GM18858 (cell line): ENCODE results near the gene RGS6.

Experiments
- ATAC-seq: cut with Tn5 transposase; IDR thresholded peaks from one replicate; pipeline ENCODE4 v1.9.1; 2021; ENCODE audit not compliant: unreplicated experiment

RGS6 gene

GRCh38 chr14:72599579-72600470 lies 667.6 kb downstream of the RGS6 start:
- ATAC-seq: no peak

DNA sequence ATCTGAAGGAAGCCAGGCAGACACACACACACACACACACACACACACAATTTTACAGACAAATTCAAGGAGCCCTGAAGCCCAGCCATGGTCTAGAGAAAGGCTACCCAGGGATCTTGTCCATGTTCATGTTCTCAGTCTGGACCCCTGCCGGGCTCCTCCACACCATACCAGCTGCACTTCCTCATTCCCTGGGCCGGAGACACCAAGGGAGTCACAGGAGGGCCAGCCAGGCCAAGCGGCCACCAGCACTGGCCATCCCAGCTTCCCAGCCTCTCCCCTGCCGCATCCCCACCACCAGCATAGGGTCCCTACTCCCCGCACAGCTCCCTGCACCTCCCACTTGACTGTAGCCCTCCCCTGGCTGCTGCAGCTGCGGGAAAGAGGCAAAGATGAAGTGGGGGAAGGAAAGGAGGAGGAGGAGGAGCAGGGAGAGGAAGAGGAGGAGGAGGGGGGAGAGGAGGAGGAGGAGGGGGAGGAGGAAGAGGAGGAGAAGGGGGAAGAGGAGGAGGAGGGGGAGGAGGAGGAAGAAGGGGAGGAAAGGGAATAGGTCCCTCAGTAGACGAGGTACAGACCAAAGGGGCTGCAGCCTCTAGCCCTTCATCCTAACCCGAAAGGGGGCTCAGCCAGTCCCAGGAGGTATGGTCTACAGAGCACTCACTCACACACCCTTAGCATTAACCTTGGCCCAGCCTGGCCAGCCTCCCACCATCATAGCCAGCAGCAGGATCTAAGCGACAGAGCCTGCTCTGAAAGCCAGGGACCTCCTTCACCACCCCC lies 668.5 kb downstream of the RGS6 start:
- no peak for ATAC-seq

GRCh38 chr14:72603639-72604038 lies 671.4 kb downstream of the RGS6 start:
- no peak for ATAC-seq

GRCh38 chr14:72604133-72604532 lies 671.9 kb downstream of the RGS6 start:
- no peak for ATAC-seq

GRCh38 chr14:72605096-72605920 lies 673.1 kb downstream of the RGS6 start:
- ATAC-seq: no peak

DNA sequence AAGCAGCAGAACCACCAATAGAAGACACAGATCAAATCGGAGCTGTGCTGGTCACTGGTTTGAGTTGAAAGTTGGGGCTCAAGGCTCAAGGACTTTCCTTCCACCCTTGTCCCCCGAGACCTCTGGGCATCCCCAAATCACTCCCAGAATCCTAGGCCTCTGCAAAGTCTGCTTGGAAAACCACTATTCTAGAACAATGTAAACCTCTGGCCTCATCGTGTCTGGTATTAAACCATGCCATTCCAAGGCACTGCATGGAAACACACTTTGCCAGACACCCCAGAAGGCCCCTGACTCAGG lies 673.6 kb downstream of the RGS6 start:
- ATAC-seq: no peak

- no peak for ATAC-seq
Measured at GRCh38 chr14:72606879-72607278, 674.6 kb downstream of the RGS6 start.

DNA sequence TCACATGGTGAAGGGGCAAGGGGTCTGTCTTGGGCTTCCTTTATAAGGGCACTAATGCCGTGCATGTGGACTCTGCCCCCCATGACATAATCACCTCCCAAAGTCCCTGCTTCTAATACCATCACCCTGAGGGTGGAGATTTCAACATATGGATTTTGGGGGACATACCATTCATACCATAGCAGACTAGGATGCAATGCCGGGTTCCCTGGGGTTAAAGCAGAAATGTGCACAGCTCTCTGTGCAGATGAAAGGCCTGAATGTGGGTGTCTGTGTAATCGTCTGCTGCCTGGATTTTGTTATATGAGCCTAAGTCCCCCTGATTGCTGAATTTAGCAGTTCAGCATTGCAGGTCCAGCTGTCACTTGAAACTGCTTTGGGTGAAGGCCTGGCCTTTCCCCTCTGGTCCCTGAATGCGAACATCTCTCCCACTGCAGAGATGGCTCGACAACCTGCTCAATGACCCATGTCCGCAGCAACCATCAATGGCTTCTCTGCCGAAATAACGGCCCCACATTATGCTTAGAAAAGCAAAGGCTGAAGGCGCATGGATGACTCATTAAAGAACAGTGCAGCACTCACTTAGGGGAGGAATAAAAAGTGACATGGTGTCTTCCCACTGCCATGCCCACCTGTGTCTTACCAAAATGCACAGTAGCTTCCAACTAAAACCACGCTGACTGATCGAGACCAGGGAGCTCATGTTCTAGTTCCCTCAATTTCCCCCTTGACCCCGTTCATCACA lies 675.3 kb downstream of the RGS6 start:
- no peak for ATAC-seq

DNA sequence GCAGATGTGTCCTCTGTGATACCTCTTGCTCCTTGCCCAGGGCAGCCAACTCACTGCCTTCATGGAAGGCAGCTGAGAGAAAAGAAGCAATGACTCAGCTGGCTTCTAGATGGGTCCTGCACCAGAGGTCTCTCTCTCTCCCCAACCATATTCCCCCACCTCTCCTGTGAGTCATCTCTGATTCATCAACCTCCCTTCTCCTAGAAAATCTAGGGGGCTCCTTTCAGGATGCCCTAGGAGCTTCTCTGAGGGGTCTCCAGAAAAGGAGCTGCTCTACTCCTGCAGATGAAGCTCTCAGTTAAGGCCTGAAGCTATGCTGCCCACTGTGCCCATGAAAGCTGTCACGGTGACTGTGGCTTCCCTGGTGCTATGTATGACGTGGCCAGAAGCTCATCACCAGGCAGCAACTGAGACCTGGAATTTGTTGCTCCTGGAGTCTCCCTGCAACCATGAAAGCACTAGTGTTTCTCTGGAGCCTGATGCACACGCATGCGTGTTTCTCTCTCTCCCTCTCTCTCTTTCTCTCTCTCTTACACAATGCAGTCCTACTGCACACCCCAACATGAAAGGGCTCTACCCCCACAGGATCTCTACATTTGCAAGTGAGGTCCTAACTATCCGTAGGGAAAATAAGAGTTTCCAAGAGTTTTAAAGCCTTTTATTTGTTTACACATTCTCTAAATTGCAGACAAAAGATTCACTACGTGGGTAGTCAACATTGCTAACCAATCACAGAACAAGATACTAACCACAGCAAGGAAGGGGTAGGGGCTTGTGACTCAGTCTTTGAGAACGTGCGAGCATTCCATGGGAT lies 676.4 kb downstream of the RGS6 start:
- ATAC-seq: no peak

GRCh38 chr14:72609205-72609916 lies 677.1 kb downstream of the RGS6 start:
- no peak for ATAC-seq

DNA sequence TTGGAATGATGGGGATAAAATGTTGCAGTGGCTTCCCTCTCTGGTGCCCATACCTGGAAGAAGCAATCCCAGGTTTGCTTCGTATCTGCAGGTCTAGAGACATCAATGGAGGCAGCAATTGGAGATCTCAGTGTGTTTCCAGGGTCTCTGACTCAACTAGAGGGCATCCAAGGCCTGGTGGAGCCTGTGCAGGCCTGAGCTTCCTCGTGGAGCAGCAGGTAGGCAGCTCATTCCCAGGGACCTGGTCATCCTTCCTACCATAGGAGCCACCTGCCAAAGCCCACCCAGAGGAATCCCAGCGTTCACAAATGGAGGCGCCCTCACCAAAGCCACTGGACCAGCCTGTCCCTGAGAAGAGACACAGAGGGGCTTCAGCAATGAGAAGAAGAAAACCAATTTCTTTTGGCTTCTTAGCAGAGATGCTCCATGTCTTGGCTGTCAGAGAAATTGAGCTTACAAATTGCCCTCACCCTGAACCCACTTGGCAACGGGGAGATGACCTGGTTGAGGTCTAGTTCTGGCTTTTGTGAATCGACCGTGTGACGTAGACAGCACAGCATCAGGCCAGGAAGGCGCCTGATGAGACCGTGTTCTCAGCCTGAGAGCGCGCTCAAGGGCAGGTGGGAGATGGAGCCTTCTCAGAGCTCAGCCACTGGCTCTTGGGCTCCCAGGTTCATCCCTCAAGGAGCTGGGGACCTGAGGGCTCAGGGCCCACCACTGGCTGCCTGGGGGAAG lies 678.0 kb downstream of the RGS6 start:
- no peak for ATAC-seq

GRCh38 chr14:72610831-72611200 lies 678.6 kb downstream of the RGS6 start:
- ATAC-seq: no peak

GRCh38 chr14:72611506-72611905 lies 679.3 kb downstream of the RGS6 start:
- no peak for ATAC-seq

DNA sequence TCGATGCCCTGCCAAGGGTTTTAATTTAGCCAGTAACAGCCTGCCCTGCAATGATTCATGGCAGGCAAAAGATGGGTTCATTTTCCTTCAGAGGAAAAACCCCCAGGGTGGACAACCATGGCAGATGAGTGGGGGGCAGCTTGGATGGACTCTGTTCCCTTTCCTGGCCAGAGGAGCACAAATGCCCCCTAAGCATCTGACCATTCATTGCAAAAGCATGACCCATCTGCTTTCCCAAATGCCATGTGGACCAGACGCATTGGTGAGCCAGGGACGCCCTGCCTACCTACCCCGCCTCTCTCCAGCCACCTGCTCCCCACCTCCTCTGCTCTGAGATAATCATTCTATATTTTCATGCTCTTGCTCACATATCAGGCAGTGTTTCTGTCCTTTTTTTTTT lies 679.8 kb downstream of the RGS6 start:
- ATAC-seq: no peak

GRCh38 chr14:72613231-72613974 lies 681.2 kb downstream of the RGS6 start:
- ATAC-seq: no peak

DNA sequence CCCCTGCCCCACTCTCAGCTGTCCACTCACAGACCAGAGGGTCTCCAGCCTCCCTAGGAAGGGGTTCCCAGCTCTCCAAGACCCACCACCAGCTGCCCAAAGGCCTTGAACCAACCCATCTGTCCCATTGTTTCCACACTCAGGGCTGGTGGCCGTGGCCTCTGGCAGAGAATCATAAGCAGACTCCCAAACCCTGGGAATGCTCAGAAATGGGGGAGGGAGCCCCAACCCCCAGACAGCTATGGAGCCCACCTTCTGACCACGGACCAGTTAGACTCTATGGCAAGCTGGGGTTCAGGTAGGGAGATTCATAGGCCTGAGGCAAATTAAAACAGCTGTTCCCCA lies 681.7 kb downstream of the RGS6 start:
- no peak for ATAC-seq

DNA sequence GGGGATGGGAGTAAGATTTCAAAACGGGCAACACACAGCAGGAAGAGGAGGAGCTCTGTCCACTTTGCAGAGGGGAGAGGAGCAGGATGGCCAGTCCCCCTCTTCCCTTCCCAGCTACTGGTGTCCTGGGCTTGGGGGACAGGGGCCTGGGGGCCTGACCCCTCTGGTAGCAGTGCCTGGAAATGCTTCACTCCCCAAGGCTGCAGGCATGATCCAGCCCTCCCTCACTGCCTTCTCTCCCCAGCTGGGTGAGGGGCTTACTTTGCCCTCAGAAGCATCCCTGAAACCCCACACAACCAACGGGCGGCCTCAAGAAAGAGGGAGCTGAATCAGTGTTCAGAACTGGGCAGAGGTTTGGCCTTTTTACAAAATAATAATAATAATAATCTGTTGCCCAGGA lies 682.1 kb downstream of the RGS6 start:
- no peak for ATAC-seq

GRCh38 chr14:72614891-72615415 lies 682.7 kb downstream of the RGS6 start:
- ATAC-seq: no peak
